22Rv1 (cell line): Measurements from ENCODE around the gene TAS1R1.

Experiments
- H3K27ac ChIP-seq: fragments of 450-650 bp; 2 replicates; pipeline ENCODE4 v1.5.1; 2017
- ZFX ChIP-seq: fragments of 450-650 bp; IDR thresholded peaks from 2 replicates; pipeline ENCODE4 v1.6.1; 2017; ENCODE audit warnings: antibody characterized with exemption, borderline replicate concordance
- TF ChIP-seq, protein P1 (sequence below): fragments of 450-650 bp; IDR thresholded peaks from 2 replicates; pipeline ENCODE4 v1.5.1; 2017; ENCODE audit warnings: mild to moderate bottlenecking

TAS1R1 gene

DNA sequence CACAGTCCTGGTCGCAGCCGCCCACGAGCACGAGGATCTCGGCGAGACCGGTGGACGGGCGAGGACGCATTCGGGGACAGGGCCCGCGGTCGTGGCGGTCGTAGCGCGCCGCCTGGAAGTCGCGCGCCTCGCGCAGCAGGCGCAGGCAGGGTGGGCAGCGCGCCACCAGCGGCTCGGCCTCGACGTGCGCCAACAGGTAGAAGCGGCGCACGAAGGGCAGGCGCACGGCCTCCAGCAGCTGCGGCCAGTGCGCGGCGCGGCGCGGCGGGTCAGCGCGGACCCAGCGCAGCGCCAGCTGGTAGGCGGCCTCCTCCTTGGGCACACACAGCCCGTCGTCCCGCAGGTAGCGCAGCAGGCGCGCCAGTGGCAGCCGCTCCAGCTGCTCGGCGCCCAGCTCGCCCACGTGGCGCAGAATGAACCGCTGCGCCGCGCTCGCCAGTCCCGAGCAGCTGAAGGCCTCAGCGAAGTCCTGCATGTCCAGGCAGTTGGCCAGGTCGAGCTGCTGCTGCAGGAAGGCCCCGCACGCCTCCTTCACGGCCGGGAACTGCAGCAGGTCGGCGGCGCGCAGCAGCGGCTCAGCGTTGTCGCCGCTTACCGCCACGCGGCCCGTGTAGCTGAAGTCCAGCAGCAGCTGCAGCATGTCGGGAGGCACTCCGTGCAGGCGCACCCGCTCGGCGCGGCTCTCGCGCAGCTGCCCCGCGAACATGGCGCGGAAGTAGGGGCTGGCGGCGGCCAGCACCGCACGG is 47.0 kb downstream of the TAS1R1 start:
- TF ChIP-seq, protein P1, sequence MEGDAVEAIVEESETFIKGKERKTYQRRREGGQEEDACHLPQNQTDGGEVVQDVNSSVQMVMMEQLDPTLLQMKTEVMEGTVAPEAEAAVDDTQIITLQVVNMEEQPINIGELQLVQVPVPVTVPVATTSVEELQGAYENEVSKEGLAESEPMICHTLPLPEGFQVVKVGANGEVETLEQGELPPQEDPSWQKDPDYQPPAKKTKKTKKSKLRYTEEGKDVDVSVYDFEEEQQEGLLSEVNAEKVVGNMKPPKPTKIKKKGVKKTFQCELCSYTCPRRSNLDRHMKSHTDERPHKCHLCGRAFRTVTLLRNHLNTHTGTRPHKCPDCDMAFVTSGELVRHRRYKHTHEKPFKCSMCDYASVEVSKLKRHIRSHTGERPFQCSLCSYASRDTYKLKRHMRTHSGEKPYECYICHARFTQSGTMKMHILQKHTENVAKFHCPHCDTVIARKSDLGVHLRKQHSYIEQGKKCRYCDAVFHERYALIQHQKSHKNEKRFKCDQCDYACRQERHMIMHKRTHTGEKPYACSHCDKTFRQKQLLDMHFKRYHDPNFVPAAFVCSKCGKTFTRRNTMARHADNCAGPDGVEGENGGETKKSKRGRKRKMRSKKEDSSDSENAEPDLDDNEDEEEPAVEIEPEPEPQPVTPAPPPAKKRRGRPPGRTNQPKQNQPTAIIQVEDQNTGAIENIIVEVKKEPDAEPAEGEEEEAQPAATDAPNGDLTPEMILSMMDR, result peak; percentile 15; the same call in 1 of the 2 replicates
- TF ChIP-seq ZFX, result no peak
- H3K27ac ChIP-seq, result peak overlapping the region; percentile 64

DNA sequence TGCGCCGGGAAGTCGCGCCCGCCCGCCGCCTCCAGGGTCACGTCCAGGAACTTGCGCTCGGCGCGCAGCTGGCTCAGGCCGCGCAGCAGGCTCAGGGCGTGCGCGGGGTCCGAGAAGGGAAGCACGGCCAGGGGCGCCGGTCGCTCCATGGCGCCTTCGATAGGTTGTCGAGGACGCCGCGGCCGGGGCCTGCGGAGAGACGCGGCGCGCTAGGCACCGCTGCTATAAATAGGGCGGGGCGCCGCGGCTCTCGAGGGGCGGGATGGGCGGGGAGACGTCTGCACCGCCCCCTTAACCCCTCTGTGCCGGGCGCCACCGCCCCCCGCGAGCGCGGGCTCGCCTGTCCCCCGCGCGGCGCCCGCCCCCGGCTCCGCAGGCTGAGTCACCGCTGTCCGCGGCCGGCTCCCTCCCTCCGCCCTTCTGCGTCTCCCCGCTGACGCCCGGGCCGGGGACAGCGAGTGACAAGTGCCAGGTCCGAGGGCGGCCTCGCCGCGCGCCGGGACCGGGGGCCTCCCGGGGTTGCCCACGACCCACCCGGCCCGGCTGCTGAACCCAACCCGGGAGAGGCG is 47.6 kb downstream of the TAS1R1 start, which contains the start of gene KLHL21:
KLHL21 (minus strand) TSS at position 201 of the 569 bp plus-strand sequence; CDS start at position 149, 52 bp downstream.
- TF ChIP-seq, protein P1, result no peak
- no peak for TF ChIP-seq ZFX
- H3K27ac ChIP-seq, result peak within 1 kb of the TSS; percentile 64

DNA sequence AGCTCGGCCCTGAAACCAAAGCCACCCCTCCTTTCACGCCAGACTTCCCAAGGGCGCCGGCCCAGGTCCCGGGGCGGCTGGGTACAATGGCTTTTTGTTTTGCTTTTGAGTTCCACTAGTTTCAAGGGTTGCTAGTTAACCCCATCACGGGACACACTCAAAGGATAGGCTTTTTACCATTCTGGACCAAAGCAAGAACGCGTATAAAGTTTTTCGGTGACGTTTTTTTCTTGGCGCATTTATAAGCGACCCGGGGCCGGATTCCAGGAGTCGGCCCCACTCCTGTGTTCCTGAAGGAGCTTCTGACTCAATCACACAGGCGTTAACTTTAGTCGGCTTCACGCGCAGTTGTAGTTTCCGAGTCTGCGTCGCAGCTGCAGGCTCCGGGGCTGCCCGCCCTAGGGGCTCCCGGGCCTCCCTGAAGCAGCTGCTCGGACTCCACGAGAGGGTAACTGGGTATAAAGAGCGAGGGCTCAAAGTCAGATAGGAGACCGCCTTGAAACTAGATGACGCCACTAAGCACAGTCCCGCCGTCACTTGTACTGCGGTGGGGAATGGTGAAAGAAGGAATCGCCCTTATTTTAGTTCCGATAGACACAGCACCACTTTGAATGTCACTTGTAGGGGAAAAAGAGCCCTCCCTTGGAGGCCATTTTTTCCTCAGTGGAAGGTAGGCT is 48.3 kb downstream of the TAS1R1 start:
- TF ChIP-seq ZFX, result no peak
- TF ChIP-seq, protein P1, result no peak
- H3K27ac ChIP-seq, result no peak overlapping the region

GRCh38 chr1:6603915-6604558 is 48.9 kb downstream of the TAS1R1 start:
- TF ChIP-seq ZFX, result no peak
- TF ChIP-seq, protein P1, result no peak
- no peak overlapping the region for H3K27ac ChIP-seq

DNA sequence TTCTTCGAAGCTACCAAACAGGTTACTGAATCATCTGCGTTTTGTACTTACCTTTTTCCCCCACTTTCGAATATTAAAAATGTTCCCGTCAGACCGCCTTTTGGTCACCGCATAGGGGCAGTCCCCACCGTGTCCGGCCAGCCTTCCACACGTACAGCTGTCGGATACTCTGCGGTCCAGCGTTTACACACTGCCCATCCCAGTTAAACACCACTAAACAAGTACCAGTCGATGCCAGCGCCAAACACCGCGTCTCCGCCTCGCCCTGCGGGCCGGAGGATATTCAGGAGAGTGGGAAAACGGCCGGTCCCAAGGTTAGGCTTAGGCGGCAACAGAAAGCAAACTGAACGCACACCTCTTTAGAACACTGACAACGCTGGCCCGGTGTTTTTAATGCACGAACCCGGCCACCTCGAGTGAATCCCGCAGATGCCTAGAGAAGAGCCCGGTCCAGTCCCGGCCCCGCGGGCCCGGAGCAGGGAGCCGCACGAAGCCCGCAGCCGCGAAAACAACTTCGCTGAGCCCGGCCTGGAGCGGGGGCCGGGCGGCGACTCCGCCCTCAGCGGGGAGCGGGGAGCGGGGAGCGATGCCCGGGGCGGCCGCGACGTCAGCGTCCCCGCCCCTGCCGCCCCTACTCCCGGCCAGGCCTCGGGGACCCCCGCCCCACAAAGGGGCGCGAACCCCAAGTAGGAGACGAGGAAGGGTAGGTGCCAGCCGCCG is 57.7 kb downstream of the TAS1R1 start:
- H3K27ac ChIP-seq, result peak overlapping the region; percentile 86
- no peak for TF ChIP-seq ZFX
- TF ChIP-seq, protein P1, result no peak

DNA sequence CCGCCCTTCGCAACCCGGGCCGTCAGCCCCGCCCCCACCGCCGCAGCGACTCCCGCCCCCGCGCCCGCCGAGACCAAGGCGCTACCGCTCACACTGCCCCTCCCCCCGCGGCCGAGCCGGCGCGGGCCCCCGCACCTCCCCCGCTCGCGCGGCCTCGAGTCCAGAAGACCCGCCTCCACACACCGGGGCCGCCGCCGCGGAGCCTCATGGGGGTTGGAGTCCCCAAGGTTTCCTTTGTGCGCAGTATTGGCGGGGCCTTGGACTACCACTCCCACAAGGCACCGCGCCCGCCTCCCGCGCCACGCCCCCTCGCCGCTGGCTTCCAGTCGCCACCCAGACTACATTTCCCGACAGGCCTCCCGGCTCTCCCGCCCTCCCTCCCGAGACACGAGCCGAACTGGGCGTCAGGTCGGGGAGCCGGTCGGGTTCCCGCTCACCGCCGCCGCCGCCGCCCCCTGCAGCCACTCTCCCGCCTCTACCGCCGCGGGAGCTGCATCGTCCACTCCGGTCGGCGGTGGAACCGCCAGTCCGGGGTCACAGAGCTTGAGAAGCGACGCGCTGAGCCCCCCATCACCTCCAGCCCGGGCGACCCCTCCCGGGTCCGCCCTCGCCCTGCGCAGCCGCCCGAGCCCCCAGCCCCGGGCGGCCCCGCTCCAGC is 58.4 kb downstream of the TAS1R1 start, which contains the start of gene PHF13:
PHF13 (plus strand) TSS at position 371 of the 658 bp plus-strand sequence. CDS start 336 bp downstream, outside the sequence.
- TF ChIP-seq ZFX, result no peak
- TF ChIP-seq, protein P1, result no peak
- H3K27ac ChIP-seq, result peak within 1 kb of the TSS; percentile 86
